ENCODE results near the gene TTC3.

The TTC3 gene

DNA sequence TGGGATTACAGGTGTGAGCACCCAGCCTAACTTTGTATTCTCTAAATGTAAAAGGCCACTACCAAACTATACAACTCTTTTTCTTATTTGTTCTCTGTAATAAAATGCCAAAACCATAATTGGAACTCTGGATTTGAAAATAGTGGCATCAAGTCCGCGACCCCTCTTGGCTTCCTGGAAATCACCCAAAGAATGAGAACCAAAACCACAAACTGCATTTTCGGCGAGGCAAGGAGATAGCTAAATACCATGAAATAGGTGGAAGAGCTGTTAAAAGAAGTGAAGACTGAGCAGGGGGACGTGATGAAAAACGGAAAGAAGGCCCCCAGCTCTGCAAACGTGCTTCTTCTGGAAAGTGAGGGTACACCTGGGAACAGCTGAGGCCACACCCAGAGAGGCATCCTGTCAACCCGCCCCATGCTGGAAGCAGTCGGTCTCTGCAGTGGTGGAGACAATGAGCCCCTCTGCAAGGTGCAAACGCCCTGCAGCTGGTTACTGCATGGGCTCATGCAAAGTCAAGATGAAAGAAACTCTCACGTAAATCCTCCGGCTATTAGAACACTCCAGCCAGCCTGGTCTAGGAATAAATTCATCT, 171.5 kb downstream of the TTC3 start:
- Histone ChIP-seq H3K36me3 (ENCODE audit: insufficient read depth, low read length) (peaks cover 3% of the 10 kb centered on the region; the same call in 1 of the 2 replicates), H3K9me3 (ENCODE audit: insufficient read depth, low read depth, low read length) (no peaks in the 10 kb centered on the region), H3K9ac (ENCODE audit: low read depth, low read length, poor library complexity, severe bottlenecking) (no peak overlapping the region), H3F3A (ENCODE audit: low read depth) (no peaks in the 10 kb centered on the region), H4K20me1 (ENCODE audit: insufficient read depth, low read length, poor library complexity, severe bottlenecking) (no peaks in the 10 kb centered on the region), H2AFZ (ENCODE audit: low read length) (no peak overlapping the region), H3K4me3 (ENCODE audit: low read length, poor library complexity, severe bottlenecking) (no peak overlapping the region), H3K4me2 (ENCODE audit: low read depth, low read length, poor library complexity, severe bottlenecking) (peak overlapping the region; percentile 33), H3K79me2 (ENCODE audit: insufficient read depth, low read length) (peaks cover 97% of the 10 kb centered on the region), H3K9me2 (replicated peaks; ENCODE audit: low read depth, low read length) (no peaks in the 10 kb centered on the region), H3K4me1 (ENCODE audit: insufficient read depth, low read length, poor library complexity, severe bottlenecking) (peaks cover 17% of the 10 kb centered on the region), H3K27me3 (ENCODE audit: insufficient read depth, low read length, poor library complexity, severe bottlenecking) (no peaks in the 10 kb centered on the region)
- TF ChIP-seq, protein P1, sequence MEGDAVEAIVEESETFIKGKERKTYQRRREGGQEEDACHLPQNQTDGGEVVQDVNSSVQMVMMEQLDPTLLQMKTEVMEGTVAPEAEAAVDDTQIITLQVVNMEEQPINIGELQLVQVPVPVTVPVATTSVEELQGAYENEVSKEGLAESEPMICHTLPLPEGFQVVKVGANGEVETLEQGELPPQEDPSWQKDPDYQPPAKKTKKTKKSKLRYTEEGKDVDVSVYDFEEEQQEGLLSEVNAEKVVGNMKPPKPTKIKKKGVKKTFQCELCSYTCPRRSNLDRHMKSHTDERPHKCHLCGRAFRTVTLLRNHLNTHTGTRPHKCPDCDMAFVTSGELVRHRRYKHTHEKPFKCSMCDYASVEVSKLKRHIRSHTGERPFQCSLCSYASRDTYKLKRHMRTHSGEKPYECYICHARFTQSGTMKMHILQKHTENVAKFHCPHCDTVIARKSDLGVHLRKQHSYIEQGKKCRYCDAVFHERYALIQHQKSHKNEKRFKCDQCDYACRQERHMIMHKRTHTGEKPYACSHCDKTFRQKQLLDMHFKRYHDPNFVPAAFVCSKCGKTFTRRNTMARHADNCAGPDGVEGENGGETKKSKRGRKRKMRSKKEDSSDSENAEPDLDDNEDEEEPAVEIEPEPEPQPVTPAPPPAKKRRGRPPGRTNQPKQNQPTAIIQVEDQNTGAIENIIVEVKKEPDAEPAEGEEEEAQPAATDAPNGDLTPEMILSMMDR (conservative IDR thresholded peaks at IDR 0.05; ENCODE audit: low read length): no peak
- TF ChIP-seq EZH2phosphoT487 (IDR thresholded peaks at IDR 0.05; ENCODE audit: borderline replicate concordance): no peak

DNA sequence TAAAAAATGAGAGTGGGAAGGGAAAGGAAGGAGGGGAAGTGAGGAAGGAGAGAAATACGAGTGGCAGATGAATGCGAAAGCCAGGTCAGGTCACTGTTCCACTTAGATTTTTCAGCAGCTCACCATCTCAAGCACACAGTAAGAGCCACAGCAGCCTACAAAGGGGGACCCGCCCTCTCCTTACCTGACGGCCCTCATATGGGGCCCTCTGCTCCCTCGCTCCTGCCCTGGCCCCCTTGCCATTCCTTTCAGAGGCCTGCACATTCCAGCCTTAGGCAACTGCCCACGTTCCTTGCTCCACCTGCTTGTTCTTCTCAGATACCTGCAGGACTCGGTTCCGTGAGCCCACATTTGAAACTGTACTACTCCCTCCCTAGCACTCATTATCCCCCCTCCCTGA, 172.1 kb downstream of the TTC3 start:
- no peaks in the 10 kb centered on the region for H4K20me1 ChIP-seq (ENCODE audit: insufficient read depth, low read length, poor library complexity, severe bottlenecking)
- TF ChIP-seq EZH2phosphoT487 (IDR thresholded peaks at IDR 0.05; ENCODE audit: borderline replicate concordance): no peak
- TF ChIP-seq, protein P1 (conservative IDR thresholded peaks at IDR 0.05; ENCODE audit: low read length): no peak
- H3K27me3 ChIP-seq (ENCODE audit: insufficient read depth, low read length, poor library complexity, severe bottlenecking): no peaks in the 10 kb centered on the region
- no peak overlapping the region for H3K9ac ChIP-seq (ENCODE audit: low read depth, low read length, poor library complexity, severe bottlenecking)
- H3K9me3 ChIP-seq (ENCODE audit: insufficient read depth, low read depth, low read length): no peaks in the 10 kb centered on the region
- H2AFZ ChIP-seq (ENCODE audit: low read length): no peak overlapping the region
- H3K36me3 ChIP-seq (ENCODE audit: insufficient read depth, low read length): no peaks in the 10 kb centered on the region; the same call in 1 of the 2 replicates
- H3K4me1 ChIP-seq (ENCODE audit: insufficient read depth, low read length, poor library complexity, severe bottlenecking): peaks cover 19% of the 10 kb centered on the region
- H3K4me3 ChIP-seq (ENCODE audit: low read length, poor library complexity, severe bottlenecking): no peak overlapping the region
- no peaks in the 10 kb centered on the region for H3K9me2 ChIP-seq (replicated peaks; ENCODE audit: low read depth, low read length)
- no peaks in the 10 kb centered on the region for H3F3A ChIP-seq (ENCODE audit: low read depth)
- peaks cover 98% of the 10 kb centered on the region for H3K79me2 ChIP-seq (ENCODE audit: insufficient read depth, low read length)
- H3K4me2 ChIP-seq (ENCODE audit: low read depth, low read length, poor library complexity, severe bottlenecking): peak overlapping the region; percentile 33

DNA sequence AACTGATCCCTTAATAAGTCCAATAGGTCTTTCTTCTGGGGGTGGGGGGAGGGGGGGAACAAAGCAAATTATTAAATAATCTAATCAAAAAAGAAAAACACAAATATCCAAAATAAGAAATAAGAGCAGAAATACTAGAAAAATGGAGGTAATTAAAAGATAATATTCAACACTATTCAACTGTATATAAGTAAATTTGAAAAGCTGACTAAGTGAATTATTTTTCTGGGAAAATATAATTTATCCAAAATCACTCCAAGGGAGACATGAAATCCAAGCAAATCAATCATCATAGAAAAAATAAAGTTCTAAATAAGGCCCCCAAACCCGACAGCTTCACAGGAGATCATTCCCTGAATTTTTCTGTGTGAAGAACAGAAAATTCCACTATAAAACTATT, 175.2 kb downstream of the TTC3 start:
- H2AFZ ChIP-seq (ENCODE audit: low read length): no peak overlapping the region
- H3K9me2 ChIP-seq (replicated peaks; ENCODE audit: low read depth, low read length): no peaks in the 10 kb centered on the region
- H3K4me1 ChIP-seq (ENCODE audit: insufficient read depth, low read length, poor library complexity, severe bottlenecking): peaks cover 30% of the 10 kb centered on the region
- H3K36me3 ChIP-seq (ENCODE audit: insufficient read depth, low read length): no peaks in the 10 kb centered on the region
- no peak overlapping the region for H3K4me2 ChIP-seq (ENCODE audit: low read depth, low read length, poor library complexity, severe bottlenecking)
- H3F3A ChIP-seq (ENCODE audit: low read depth): no peaks in the 10 kb centered on the region
- H3K4me3 ChIP-seq (ENCODE audit: low read length, poor library complexity, severe bottlenecking): no peak overlapping the region
- H3K9ac ChIP-seq (ENCODE audit: low read depth, low read length, poor library complexity, severe bottlenecking): no peak overlapping the region
- no peaks in the 10 kb centered on the region for H3K9me3 ChIP-seq (ENCODE audit: insufficient read depth, low read depth, low read length)
- no peaks in the 10 kb centered on the region for H3K27me3 ChIP-seq (ENCODE audit: insufficient read depth, low read length, poor library complexity, severe bottlenecking)
- H3K79me2 ChIP-seq (ENCODE audit: insufficient read depth, low read length): peaks cover 100% of the 10 kb centered on the region
- TF ChIP-seq EZH2phosphoT487 (IDR thresholded peaks at IDR 0.05; ENCODE audit: borderline replicate concordance): no peak
- TF ChIP-seq, protein P1 (conservative IDR thresholded peaks at IDR 0.05; ENCODE audit: low read length): no peak
- no peaks in the 10 kb centered on the region for H4K20me1 ChIP-seq (ENCODE audit: insufficient read depth, low read length, poor library complexity, severe bottlenecking)
